Pancreas (tissue), 10 donors: ENCODE measurements around the gene B4GALT5. TPM values are rescaled to one million over a fixed set of nuclear protein-coding genes. Genes with fewer than 3 reads are reported as not detected.

Experiments used
- ATAC-seq, 4 donors: fragments of 200-7000 bp; cut with Tn5 transposase; one replicate each; pipeline versions ENCODE4 v1.8.0 to v1.9.1; 2020; ENCODE audit warnings: mild to moderate bottlenecking in 4 of 4, moderate library complexity in 4 of 4
- DNase-seq, 6 donors: peaks; one replicate each; pipeline ENCODE4 v3.0.0-alpha.2; 2020
- FAIRE-seq: peaks from 2 replicates; lab custom pipeline; 2012; peaks lifted over from hg19 to GRCh38; lab: Jason Lieb, UNC
- H3K27ac ChIP-seq, 4 donors: fragments of 200-600 bp; sonication (generic); 1 replicate in 3 of 4; 2 replicates in 1 of 4; pipeline versions ENCODE4 v1.5.0 to v1.8.0; 2020
- H3K27me3 ChIP-seq, 4 donors: fragments of 200-600 bp; one replicate each; pipeline ENCODE4 v1.8.0; 2021
- H3K36me3 ChIP-seq, 3 donors: fragments of 200-600 bp; sonication (generic) in 1 of 3; one replicate each; pipeline versions ENCODE4 v1.5.0 to v1.8.0; 2020 to 2021
- H3K4me1 ChIP-seq, 3 donors: fragments of 200-600 bp; one replicate each; pipeline ENCODE4 v1.8.0; 2021
- H3K4me3 ChIP-seq, 4 donors: fragments of 200-600 bp; sonication (generic) in 2 of 4; one replicate each; pipeline versions ENCODE4 v1.5.0 to v1.8.0; 2020 to 2021
- H3K9me3 ChIP-seq, 4 donors: fragments of 200-600 bp; one replicate each; pipeline ENCODE4 v1.8.0; 2021
- WGBS, 2 donors: extraction: QIAGEN DNeasy Blood & Tissue Kit; methylation state at CpG; one replicate each; pipeline ENCODE4 v1.1.7; 2013; 5-methylcytosine and 5-hydroxymethylcytosine counted together
- intact Hi-C, 3 donors: fragments of 100-400 bp; cut with DNase I; formaldehyde crosslinking; loops; one replicate each; pipeline versions ENCODE4 v1.11.1 to v1.14.2; 2022
- polyA plus RNA-seq, 2 donors: library from polyadenylated mRNA; stranded (reverse); fragments of 200-250 nt; gene quantifications; one replicate each; pipeline ENCODE4 v1.2.3, GENCODE V29; 2013
- total RNA-seq, 6 donors: library from RNA; stranded (reverse); fragmentation: NEBNext Ultra II Directional in 4 of 6; extraction: Animal tissue kit (Norgen Biotek cat#: 25700) in 4 of 6; gene quantifications; one replicate each; pipeline versions ENCODE4 v1.2.1 to v1.2.4, GENCODE V29; 2021 to 2023
- TF ChIP-seq, protein P1 (sequence below), 4 donors: fragments of 200-600 bp; sonication (generic) in 3 of 4; IDR thresholded peaks; one replicate each; pipeline versions ENCODE4 v1.5.0 to v1.8.0; 2021; ENCODE audit warnings: antibody characterized with exemption in 4 of 4
- donor health status: healthy with polysubstance abuse.
- donor health status: DM: no; HTN: no; CAD: no; lungs with moderate emphysema.
- donor health status: DM: no; HTN: no; CAD: no.
- donor health status: control.
- donor health status: control.
- donor health status: Bipolar disorder and iron deficiency.
- donor health status: DM: yes; HTN: yes; CAD: no.
- donor health status: DM: no; HTN: no; CAD: no.
- donor health status: DM: no; HTN: no; CAD: no.
- donor health status: DM: yes; HTN: yes; CAD: no.

B4GALT5 gene
- total and polyA plus RNA-seq, 8 donors: 5.1 to 28.2 (median 8.8) TPM

GRCh38 chr20:49657118-49657901, 56.4 kb downstream of the B4GALT5 start:
- DNase-seq: no peak
- TF ChIP-seq, protein P1, sequence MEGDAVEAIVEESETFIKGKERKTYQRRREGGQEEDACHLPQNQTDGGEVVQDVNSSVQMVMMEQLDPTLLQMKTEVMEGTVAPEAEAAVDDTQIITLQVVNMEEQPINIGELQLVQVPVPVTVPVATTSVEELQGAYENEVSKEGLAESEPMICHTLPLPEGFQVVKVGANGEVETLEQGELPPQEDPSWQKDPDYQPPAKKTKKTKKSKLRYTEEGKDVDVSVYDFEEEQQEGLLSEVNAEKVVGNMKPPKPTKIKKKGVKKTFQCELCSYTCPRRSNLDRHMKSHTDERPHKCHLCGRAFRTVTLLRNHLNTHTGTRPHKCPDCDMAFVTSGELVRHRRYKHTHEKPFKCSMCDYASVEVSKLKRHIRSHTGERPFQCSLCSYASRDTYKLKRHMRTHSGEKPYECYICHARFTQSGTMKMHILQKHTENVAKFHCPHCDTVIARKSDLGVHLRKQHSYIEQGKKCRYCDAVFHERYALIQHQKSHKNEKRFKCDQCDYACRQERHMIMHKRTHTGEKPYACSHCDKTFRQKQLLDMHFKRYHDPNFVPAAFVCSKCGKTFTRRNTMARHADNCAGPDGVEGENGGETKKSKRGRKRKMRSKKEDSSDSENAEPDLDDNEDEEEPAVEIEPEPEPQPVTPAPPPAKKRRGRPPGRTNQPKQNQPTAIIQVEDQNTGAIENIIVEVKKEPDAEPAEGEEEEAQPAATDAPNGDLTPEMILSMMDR (IDR thresholded peaks at IDR 0.05): no peak
- peaks cover 0 to 11% (median 0%) of the 10 kb centered on the region in 3 donors for H3K36me3 ChIP-seq
- no peaks in the 10 kb centered on the region for H3K27me3 ChIP-seq
- no peak overlapping the region for H3K4me3 ChIP-seq
- no peaks in the 10 kb centered on the region for H3K9me3 ChIP-seq
- peak overlapping the region in 1 of 4 donors; percentile 22 for H3K27ac ChIP-seq
- peak in 3 of 4 donors; percentile 7 to 31 (median 15) for ATAC-seq
- WGBS, 2 donors: 74 to 79% methylated on average over 8 of the region's 8 CpGs
- no peak for FAIRE-seq
- intact Hi-C loops: no loop called here
- H3K4me1 ChIP-seq: peaks cover 8 to 26% (median 24%) of the 10 kb centered on the region in 3 donors

- peaks cover 0 to 11% (median 0%) of the 10 kb centered on the region in 3 donors for H3K36me3 ChIP-seq
- ATAC-seq (peak; percentile 77 to 88 (median 84)), FAIRE-seq (no peak), DNase-seq (peak in 3 of 6 donors; percentile 28 to 44 (median 30))
- no peaks in the 10 kb centered on the region for H3K9me3 ChIP-seq
- no peaks in the 10 kb centered on the region for H3K27me3 ChIP-seq
- intact Hi-C loops: no loop called here
- peak overlapping the region in 2 of 4 donors; percentile 3 to 19 for H3K27ac ChIP-seq
- no peak overlapping the region for H3K4me3 ChIP-seq
- H3K4me1 ChIP-seq: peaks cover 8 to 26% (median 24%) of the 10 kb centered on the region in 3 donors
- 30 to 33% methylated on average over 7 of the region's 7 CpGs for WGBS, 2 donors
- TF ChIP-seq, protein P1 (IDR thresholded peaks at IDR 0.05): no peak
Measured at GRCh38 chr20:49656304-49656703, 57.4 kb downstream of the B4GALT5 start.

DNA sequence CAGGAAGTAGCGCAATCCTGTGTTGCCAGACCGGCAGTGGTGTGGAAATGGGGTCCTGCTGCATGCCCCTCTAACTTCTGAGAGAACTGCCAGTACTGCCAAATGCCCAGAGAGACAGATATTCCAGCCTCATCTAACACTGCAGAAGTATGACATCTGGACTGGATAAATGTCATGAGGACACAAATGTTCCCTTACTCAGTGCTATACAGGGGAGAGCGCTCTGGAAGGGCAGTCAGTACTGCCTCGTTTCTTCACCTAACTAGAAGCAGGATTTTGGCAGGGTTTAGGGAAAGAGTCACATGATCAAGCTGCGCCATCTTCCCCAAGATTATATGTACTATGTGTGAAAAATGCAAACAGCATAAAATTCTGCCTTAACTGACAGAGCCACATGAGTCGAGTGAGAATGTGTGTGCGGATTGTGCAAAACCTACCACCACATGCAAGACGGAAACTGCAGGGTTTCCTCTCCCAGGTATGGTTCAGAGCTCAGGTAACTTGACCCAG, 59.7 kb downstream of the B4GALT5 start:
- TF ChIP-seq, protein P1 (IDR thresholded peaks at IDR 0.05): no peak
- WGBS, 2 donors: 87 to 93% methylated on average over 8 of the region's 8 CpGs
- Histone ChIP-seq H3K9me3 (no peaks in the 10 kb centered on the region), H3K27ac (no peak overlapping the region), H3K36me3 (peaks cover 0 to 17% (median 0%) of the 10 kb centered on the region in 3 donors), H3K4me3 (no peak overlapping the region), H3K27me3 (no peaks in the 10 kb centered on the region), H3K4me1 (peaks cover 8 to 21% (median 14%) of the 10 kb centered on the region in 3 donors)
- ATAC-seq: no peak
- intact Hi-C loops: no loop called here
- FAIRE-seq: no peak
- DNase-seq: no peak

DNA sequence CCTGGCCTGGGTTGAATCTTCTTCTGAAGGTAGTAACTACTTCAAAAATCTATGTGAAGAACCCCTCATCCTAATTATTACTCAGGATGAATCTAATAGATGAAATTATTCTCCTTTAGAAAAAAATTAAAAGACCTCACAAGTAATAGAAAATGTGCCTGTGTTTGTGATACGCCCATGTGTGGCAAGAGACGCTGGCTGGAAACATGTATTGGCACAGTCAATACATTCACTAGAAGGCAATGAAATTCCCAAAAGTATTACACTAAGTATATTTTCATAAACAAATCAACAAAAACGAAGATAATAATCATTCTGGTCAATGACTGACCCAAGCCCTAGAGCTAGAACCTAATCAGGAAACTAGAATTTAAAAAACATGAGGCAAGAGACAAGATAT, 64.0 kb downstream of the B4GALT5 start:
- intact Hi-C loops: no loop called here
- FAIRE-seq: no peak
- Histone ChIP-seq H3K27ac (no peak overlapping the region), H3K36me3 (peaks cover 0 to 40% (median 13%) of the 10 kb centered on the region in 3 donors), H3K4me1 (no peaks in the 10 kb centered on the region), H3K27me3 (no peaks in the 10 kb centered on the region), H3K4me3 (no peak overlapping the region), H3K9me3 (no peaks in the 10 kb centered on the region)
- WGBS, 2 donors: 77 to 80% methylated on average over 3 of the region's 3 CpGs
- TF ChIP-seq, protein P1 (IDR thresholded peaks at IDR 0.05): no peak
- no peak for DNase-seq
- no peak for ATAC-seq
